Activated T-cell treated with anti-CD3 and anti-CD28 coated beads, Interleukin-2, amount 50 U/mL, for 24 hours (primary cell): ENCODE measurements around the gene COL28A1.

Experiments
- DNase-seq: peaks from one replicate; pipeline ENCODE4 v3.0.0-alpha.2; 2020
- H3K27ac Mint-ChIP-seq: 2 replicates; pipeline ENCODE4 v1.8.0; 2020; ENCODE audit warnings: mild to moderate bottlenecking, mixed read lengths
- H3K27me3 Mint-ChIP-seq: 2 replicates; pipeline ENCODE4 v1.8.0; 2020; ENCODE audit warnings: mixed read lengths
- H3K36me3 Mint-ChIP-seq: 2 replicates; pipeline ENCODE4 v1.8.0; 2020; ENCODE audit warnings: low read depth, mixed read lengths
- H3K4me1 Mint-ChIP-seq: 2 replicates; pipeline ENCODE4 v1.8.0; 2020; ENCODE audit warnings: low read depth, mixed read lengths
- H3K4me3 Mint-ChIP-seq: 2 replicates; pipeline ENCODE4 v1.8.0; 2020; ENCODE audit warnings: mild to moderate bottlenecking, moderate library complexity, mixed read lengths
- H3K9me3 Mint-ChIP-seq: 2 replicates; pipeline ENCODE4 v1.8.0; 2020; ENCODE audit warnings: mixed read lengths

Gene COL28A1

DNA sequence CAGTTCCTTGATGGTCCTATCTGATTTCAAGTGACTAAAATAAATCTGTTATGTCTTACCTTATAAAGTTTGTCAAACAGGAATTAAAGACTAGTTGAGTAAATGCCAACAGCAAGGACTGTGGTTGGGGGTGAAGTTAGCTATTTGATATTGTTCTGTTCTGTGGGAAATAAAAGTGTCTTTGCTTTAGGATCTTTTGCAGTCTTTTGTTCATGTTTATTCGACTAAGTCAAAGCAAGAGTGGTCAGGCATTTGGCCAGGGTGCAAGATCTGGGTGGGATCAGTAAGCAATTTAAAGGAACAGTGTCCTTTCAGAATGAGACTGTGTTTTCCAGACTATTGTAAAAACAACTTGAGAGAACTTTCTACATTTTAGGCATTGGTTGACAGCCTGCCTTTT, at the start of gene COL28A1:
Gene COL28A1 (minus strand): TSS at position 183 of the 400 bp plus-strand sequence. CDS start 2,998 bp downstream, outside the sequence.
- peaks cover 9% of the 10 kb centered on the region for H3K27me3 Mint-ChIP-seq
- no peaks in the 10 kb centered on the region for H3K36me3 Mint-ChIP-seq
- H3K4me1 Mint-ChIP-seq = no peaks in the 10 kb centered on the region
- no peak within 1 kb of the TSS for H3K4me3 Mint-ChIP-seq
- no peak within 1 kb of the TSS for H3K27ac Mint-ChIP-seq
- H3K9me3 Mint-ChIP-seq = no peaks in the 10 kb centered on the region
- no peak for DNase-seq

DNA sequence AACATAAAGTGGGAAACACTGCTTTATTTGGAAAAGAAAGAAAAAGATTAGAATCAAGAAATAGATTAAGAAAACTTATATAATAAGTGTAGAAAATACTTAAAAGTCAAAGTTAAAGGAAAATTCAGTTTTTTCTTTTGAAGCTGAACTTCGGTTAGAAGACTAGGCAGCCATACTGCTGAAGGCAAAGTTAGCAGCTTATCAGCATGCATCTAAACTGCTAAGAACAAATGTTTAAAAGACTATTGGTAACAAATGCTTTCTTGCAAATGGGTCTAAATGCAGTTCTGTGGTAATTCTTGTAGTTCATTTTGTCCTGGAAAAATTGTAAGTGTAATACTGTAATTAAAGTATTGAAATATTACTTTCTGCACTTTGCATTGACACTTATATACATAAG, 49.0 kb upstream of the COL28A1 start:
- H3K4me3 Mint-ChIP-seq = no peak overlapping the region
- DNase-seq = no peak
- peaks cover 45% of the 10 kb centered on the region for H3K36me3 Mint-ChIP-seq
- no peaks in the 10 kb centered on the region for H3K4me1 Mint-ChIP-seq
- no peaks in the 10 kb centered on the region for H3K27me3 Mint-ChIP-seq
- H3K9me3 Mint-ChIP-seq = no peaks in the 10 kb centered on the region
- no peak overlapping the region for H3K27ac Mint-ChIP-seq

DNA sequence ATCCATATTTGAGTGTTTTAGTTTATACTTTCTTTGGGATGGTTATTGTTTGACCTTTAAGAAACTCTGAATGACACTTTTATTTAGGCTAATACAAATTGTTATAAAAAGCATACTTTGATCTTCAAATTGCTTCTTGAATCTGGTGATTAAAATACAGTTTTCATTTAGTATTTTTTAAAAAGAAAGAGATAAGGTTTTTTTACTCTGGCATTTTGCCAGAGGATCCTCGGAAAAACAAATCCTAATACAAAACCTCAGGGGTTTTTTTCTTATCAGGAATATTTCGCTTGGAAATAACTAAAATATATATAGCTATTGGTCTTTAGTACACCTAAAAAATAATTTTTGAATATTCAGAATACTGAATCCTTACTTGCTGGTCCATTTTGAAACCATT, 48.1 kb upstream of the COL28A1 start:
- no peaks in the 10 kb centered on the region for H3K9me3 Mint-ChIP-seq
- peaks cover 49% of the 10 kb centered on the region for H3K36me3 Mint-ChIP-seq
- H3K4me3 Mint-ChIP-seq = no peak overlapping the region
- no peak for DNase-seq
- H3K27me3 Mint-ChIP-seq = no peaks in the 10 kb centered on the region
- no peak overlapping the region for H3K27ac Mint-ChIP-seq
- no peaks in the 10 kb centered on the region for H3K4me1 Mint-ChIP-seq

DNA sequence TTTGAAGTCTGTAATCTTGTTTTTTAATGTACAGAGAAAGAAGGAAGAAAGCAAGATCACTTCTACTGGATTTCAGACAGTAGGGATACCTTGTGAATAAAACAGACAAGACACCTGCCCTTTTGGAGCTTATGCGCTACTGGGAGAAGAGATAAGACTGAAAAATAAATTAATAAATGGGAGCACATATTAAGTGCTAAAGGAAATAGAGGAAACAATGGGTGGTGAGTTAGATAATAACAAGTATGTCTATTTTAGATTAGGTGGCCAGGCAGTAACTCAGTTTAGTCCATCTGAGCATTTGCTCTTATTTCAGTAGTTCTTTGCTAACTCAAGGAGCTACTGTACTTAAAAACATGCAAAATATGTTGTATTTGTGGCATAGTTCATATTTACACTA, 46.9 kb upstream of the COL28A1 start:
- Mint-ChIP-seq H3K4me3 (no peak overlapping the region), H3K27ac (no peak overlapping the region), H3K4me1 (peaks cover 1% of the 10 kb centered on the region), H3K36me3 (peaks cover 45% of the 10 kb centered on the region), H3K27me3 (no peaks in the 10 kb centered on the region), H3K9me3 (no peaks in the 10 kb centered on the region)
- DNase-seq = no peak

DNA sequence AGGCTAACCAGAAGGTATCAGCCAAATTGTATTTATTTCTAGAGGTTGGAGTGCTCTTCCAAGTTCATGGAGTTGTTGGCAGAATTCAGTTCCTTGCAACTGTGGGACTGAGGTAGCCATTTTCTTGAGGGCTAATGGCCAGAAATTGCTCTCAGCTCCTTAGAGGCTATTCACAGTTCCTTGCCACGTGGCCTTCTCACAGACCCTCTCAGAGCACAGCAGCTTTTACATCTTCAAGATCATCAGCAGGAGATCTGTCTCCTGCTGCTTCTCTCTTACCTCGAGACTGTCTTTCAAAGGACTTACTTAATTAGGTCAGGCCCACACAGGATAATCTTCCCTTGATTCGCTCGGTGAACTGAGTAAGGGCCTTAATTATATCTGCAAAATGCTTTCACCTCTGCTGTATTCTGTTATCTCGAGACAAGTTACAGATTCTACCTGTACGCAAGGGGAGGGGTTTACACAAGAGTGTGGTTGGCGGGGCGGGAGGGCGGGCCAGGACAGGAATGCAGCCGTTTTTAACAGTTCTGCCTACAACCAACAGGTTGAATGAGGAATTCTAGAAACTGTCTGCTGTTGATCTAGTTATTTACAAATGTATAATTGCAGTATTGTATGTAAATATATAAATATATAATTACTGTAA, 46.0 kb upstream of the COL28A1 start:
- H3K9me3 Mint-ChIP-seq = no peaks in the 10 kb centered on the region
- H3K4me3 Mint-ChIP-seq = no peak overlapping the region
- DNase-seq = no peak
- H3K27me3 Mint-ChIP-seq = no peaks in the 10 kb centered on the region
- H3K4me1 Mint-ChIP-seq = peaks cover 1% of the 10 kb centered on the region
- H3K27ac Mint-ChIP-seq = no peak overlapping the region
- H3K36me3 Mint-ChIP-seq = peaks cover 45% of the 10 kb centered on the region

DNA sequence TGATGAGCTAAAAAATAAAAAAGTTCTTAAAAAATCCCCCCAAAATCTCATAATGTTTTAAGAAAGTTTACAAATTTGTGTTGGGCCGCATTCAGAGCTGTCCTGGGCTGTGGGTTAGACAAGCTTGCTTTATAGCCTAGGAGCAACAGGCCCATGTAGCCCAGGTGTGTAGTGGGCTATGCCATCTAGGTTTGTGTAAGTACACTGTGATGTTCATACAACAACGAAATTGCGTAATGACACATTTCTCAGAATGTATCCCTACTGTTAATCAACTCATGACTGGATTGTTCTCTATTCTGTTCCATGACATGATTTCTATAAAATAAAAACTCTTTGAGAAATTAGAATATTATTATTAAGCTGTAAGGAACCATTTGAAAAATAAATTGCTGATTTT, 44.0 kb upstream of the COL28A1 start:
- no peaks in the 10 kb centered on the region for H3K9me3 Mint-ChIP-seq
- H3K4me1 Mint-ChIP-seq = peaks cover 2% of the 10 kb centered on the region
- H3K27me3 Mint-ChIP-seq = no peaks in the 10 kb centered on the region
- no peak for DNase-seq
- no peak overlapping the region for H3K4me3 Mint-ChIP-seq
- peaks cover 43% of the 10 kb centered on the region for H3K36me3 Mint-ChIP-seq
- no peak overlapping the region for H3K27ac Mint-ChIP-seq

DNA sequence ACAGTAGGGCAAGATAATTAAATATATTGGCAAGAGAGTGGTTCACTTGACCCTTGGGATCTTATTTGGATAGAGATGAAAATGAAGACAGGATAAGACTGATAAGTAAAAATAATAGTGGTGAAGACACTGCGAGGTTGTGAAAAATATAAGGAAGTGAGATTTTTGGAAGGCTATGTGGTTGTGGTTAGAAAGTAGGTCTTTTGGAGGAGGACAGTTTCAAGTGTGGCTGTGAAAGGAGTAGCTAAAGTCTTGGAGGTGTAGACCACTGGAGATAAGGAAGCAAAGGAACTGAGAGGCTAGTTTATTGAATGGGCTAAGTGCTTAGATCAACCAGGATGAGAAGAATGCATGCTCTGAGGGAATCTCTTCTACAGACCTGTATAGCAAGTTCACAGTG, 42.2 kb upstream of the COL28A1 start:
- no peak overlapping the region for H3K4me3 Mint-ChIP-seq
- no peaks in the 10 kb centered on the region for H3K9me3 Mint-ChIP-seq
- H3K36me3 Mint-ChIP-seq = peaks cover 54% of the 10 kb centered on the region
- peaks cover 16% of the 10 kb centered on the region for H3K4me1 Mint-ChIP-seq
- no peaks in the 10 kb centered on the region for H3K27me3 Mint-ChIP-seq
- H3K27ac Mint-ChIP-seq = no peak overlapping the region
- DNase-seq = no peak

DNA sequence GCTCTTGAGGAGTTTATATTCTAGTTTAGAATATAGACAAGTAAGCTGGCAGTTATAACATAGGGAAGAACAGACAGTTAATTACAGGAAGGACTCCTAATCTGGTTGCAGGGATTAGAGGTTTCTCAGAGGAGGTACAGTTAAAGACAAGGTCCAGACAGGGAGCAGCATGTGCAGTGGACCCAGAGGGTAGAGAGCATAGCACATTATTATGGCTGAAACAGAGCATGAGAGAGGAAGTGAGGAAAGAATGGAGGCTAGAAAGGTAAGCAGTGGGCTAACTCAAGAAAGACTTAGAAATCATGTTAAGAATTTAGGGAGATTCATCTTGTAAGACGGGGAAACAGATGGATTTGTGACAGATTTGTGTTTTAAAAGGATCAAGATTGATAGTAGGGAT, 40.7 kb upstream of the COL28A1 start:
- H3K36me3 Mint-ChIP-seq = peaks cover 56% of the 10 kb centered on the region
- DNase-seq = no peak
- H3K4me3 Mint-ChIP-seq = no peak overlapping the region
- no peaks in the 10 kb centered on the region for H3K27me3 Mint-ChIP-seq
- H3K9me3 Mint-ChIP-seq = no peaks in the 10 kb centered on the region
- peaks cover 24% of the 10 kb centered on the region for H3K4me1 Mint-ChIP-seq
- no peak overlapping the region for H3K27ac Mint-ChIP-seq

DNA sequence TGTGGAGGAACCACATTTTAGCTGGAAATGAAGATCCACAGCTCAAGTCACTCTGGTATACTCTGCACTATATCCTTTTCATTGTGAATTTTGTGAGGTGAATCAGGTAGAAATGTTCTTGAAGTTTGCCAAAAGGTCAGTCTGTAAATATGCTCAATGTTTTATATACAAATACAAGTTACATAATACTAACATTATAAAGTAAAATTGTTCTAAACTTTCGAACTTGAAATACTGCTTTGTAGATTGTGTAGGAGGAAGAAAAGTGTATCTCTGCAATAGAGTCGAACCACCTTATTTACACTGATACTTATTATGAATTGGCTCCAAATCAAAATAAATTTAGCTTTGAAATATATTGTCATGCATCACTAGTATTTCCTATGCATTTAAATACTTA, 38.0 kb upstream of the COL28A1 start:
- Mint-ChIP-seq H3K9me3 (no peaks in the 10 kb centered on the region), H3K27me3 (no peaks in the 10 kb centered on the region), H3K4me3 (no peak overlapping the region), H3K27ac (no peak overlapping the region), H3K4me1 (peaks cover 46% of the 10 kb centered on the region), H3K36me3 (peaks cover 64% of the 10 kb centered on the region)
- DNase-seq = no peak

DNA sequence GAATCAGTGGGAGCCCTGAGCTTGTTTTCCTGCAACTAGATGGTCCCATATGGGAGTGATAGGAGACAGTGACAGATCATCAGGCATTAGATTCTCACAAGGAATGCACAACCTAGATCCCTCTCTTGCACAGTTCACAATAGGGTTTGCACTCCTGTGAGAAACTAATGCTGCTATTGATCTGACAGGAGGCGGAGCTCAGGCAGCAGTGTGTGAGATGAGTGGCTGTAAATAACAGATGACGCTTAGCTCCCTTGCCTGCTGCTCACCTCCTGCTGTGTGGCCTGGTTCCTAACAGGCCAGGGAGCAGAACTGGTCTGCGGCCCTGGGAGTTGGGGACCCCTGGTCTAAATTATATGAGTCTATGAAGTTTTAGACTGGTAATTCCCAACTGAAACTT, 34.9 kb upstream of the COL28A1 start:
- Mint-ChIP-seq H3K27me3 (no peaks in the 10 kb centered on the region), H3K27ac (no peak overlapping the region), H3K4me1 (peaks cover 54% of the 10 kb centered on the region), H3K9me3 (no peaks in the 10 kb centered on the region), H3K4me3 (no peak overlapping the region), H3K36me3 (peaks cover 74% of the 10 kb centered on the region)
- DNase-seq = no peak

DNA sequence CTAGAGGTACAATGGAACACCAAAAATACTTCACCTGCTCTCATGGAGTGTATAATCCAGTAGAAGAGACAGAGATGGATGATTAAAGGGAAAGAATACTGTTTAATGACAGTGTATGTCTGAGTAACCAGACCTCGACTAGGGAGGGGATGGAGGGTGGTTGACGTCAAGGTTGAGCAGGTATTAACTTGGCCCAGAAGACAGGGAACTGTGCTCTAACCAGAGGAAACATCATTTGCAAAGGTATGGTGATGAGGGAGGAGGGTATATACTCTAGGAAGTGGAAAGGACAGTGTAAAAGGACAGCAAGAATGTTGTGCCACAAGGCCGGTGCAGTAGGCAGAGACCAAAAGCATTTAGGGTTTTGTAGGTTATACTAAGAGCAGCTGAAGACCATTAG, 33.9 kb upstream of the COL28A1 start:
- Mint-ChIP-seq H3K4me1 (peaks cover 53% of the 10 kb centered on the region), H3K36me3 (peaks cover 67% of the 10 kb centered on the region), H3K4me3 (no peak overlapping the region), H3K27ac (peak overlapping the region; percentile 71), H3K27me3 (no peaks in the 10 kb centered on the region), H3K9me3 (no peaks in the 10 kb centered on the region)
- no peak for DNase-seq

DNA sequence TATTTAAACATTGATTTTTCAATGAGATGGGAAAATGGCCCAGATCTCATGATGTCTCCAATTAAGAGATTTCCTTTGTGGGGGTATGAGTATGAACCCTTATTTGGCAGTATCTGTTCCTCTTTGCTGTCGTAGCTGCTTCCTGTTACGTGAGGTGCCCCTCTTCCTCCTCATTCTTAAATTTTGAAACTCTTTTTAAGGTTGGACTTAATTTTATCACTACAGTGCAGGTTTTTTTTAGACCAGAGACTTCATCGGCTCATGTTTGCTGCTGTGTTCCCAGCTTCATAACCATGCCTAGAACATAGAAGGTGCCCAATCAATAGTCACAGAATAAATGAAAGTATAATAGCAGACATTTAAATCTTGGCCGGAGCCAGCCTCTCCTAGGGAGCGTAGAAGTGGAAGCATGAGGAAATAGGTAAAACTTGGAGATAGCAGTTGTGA, 33.4 kb upstream of the COL28A1 start:
- Mint-ChIP-seq H3K27me3 (no peaks in the 10 kb centered on the region), H3K36me3 (peaks cover 61% of the 10 kb centered on the region), H3K9me3 (no peaks in the 10 kb centered on the region), H3K27ac (peak overlapping the region; percentile 71), H3K4me3 (no peak overlapping the region), H3K4me1 (peaks cover 49% of the 10 kb centered on the region)
- DNase-seq = no peak

DNA sequence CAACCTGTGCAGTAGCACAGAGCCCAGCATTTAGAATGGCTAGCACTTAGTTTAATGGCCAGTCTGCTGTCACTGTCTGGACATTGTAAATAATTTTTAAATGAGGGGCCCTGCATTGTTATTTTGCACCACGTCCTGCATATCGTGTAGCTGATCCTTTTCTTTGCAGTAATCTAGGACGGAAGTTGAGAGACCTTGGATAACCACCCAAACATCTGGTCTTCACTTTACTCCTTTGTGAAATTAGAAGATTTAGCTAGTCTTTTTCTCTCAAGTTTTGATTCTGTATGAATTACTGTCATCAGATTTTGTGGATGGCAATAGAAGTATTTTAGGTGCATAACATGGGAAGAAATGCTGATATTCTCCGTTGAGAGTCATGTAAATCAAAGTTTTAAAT, 32.9 kb upstream of the COL28A1 start:
- Mint-ChIP-seq H3K4me1 (peaks cover 45% of the 10 kb centered on the region), H3K36me3 (peaks cover 56% of the 10 kb centered on the region), H3K27me3 (no peaks in the 10 kb centered on the region), H3K27ac (peak overlapping the region; percentile 71), H3K9me3 (no peaks in the 10 kb centered on the region), H3K4me3 (no peak overlapping the region)
- no peak for DNase-seq

DNA sequence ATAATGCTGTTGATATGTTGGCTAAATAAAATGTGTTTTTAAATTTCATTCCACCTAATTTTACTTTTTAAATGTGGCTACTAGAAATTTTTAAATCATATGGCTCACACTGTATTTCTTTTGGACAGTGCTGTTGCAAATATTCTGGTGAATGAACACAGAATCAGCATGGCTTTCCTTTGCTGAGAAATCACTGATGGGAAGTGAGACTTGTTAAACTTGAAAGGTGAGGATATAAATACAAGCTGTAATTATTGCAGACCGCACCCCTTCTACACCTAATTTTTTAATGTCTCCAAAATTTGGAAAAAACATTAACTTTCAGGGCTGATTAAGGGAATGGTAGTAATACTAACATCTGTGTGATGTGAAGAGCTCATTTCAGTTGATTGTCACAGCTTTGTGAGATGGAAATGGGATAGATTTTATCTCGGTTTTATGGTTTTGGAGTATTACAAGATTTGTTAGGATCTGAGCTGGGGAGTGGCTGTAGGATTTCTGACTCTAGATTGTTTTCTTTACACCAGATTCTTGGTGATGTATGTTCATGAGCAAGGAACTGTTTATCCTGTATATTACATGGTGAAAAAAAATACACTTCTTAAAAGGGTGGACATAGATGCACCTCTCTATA, 32.3 kb upstream of the COL28A1 start:
- H3K27ac Mint-ChIP-seq = peak overlapping the region; percentile 83
- peaks cover 40% of the 10 kb centered on the region for H3K4me1 Mint-ChIP-seq
- no peak overlapping the region for H3K4me3 Mint-ChIP-seq
- no peaks in the 10 kb centered on the region for H3K9me3 Mint-ChIP-seq
- H3K27me3 Mint-ChIP-seq = no peaks in the 10 kb centered on the region
- no peak for DNase-seq
- H3K36me3 Mint-ChIP-seq = peaks cover 51% of the 10 kb centered on the region
